HCT116 (cell line): Measurements from ENCODE around the gene HIRA. TPM values are rescaled to one million over a fixed set of nuclear protein-coding genes. Genes with fewer than 3 reads are reported as not detected.

Source experiments
- ATAC-seq: fragments of 200-7000 bp; cut with Tn5 transposase; 2 replicates; pipeline ENCODE4 v1.9.1; 2020; ENCODE audit warnings: mild to moderate bottlenecking, moderate library complexity
- BruUV-seq: library from RNA; stranded (reverse); fragments of 400-500 nt; replicated peaks from 2 replicates; lab custom pipeline; 2021; lab: Mats Ljungman, UMichigan
- CTCF ChIA-PET: fragments of 300-600 bp; sonication (Branson Sonifier 250); formaldehyde crosslinking; loops from one replicate; lab custom pipeline; 2021; ENCODE audit warnings: antibody characterized with exemption; lab: Charles Lee
- POLR2A ChIA-PET: fragments of 300-600, 350-600 bp; sonication (Branson Sonifier 250); formaldehyde crosslinking; loops from one replicate; lab custom pipeline; 2021; ENCODE audit warnings: antibody characterized with exemption; lab: Charles Lee
- RAD21 ChIA-PET, 2 experiments: fragments of 300-600 bp; sonication (Branson Sonifier 250); formaldehyde crosslinking; loops; one replicate each; lab custom pipeline; 2023; ENCODE audit warnings: low total read pairs in 2 of 2; ENCODE audit not compliant: uncharacterized antibody in 2 of 2, unreplicated experiment in 2 of 2, low non-redundant PET in 1 of 2; lab: Charles Lee
- DNase-seq: peaks from one replicate; pipeline ENCODE4 v3.0.0-alpha.2; 2010; ENCODE audit warnings: low read depth, low spot score
- H2AFZ ChIP-seq: fragments of 200-600 bp; shearing (Covaris generic), sonication (generic); 2 replicates; pipeline ENCODE4 v1.6.1; 2017; ENCODE audit warnings: low read depth, mixed run types, mixed read lengths, antibody characterized with exemption, low read length; ENCODE audit not compliant: poor library complexity, severe bottlenecking
- H3K27ac ChIP-seq: 2 replicates; pipeline ENCODE4 v1.5.1; 2012; ENCODE audit warnings: low read depth, low read length
- H3K27me3 ChIP-seq: fragments of 200-600 bp; sonication (generic); 2 replicates; pipeline ENCODE4 v1.6.1; 2016; ENCODE audit warnings: mixed run types, low read length, mixed read lengths; ENCODE audit not compliant: insufficient read depth
- H3K36me3 ChIP-seq, 2 experiments: fragments of 200-500 bp in 1 of 2; fragments of 200-600 bp in 1 of 2; sonication (Bioruptor generic) in 1 of 2; sonication (generic) in 1 of 2; 2 replicates each; pipeline versions ENCODE4 v1.5.1 to v1.6.1; 2014 to 2016; ENCODE audit warnings: low read length in 2 of 2, inconsistent platforms in 1 of 2, mixed read lengths in 1 of 2, mixed run types in 1 of 2; ENCODE audit not compliant: insufficient read depth in 2 of 2, control insufficient read depth in 1 of 2
- H3K4me1 ChIP-seq, 2 experiments: fragments of 200-600 bp in 1 of 2; sonication (generic) in 1 of 2; 2 replicates each; pipeline versions ENCODE4 v1.5.1 to v1.6.1; 2012 to 2017; ENCODE audit warnings: low read length in 2 of 2, inconsistent platforms in 1 of 2, mild to moderate bottlenecking in 1 of 2, mixed read lengths in 1 of 2, mixed run types in 1 of 2, moderate library complexity in 1 of 2; ENCODE audit not compliant: insufficient read depth in 2 of 2, control insufficient read depth in 1 of 2
- H3K4me2 ChIP-seq: fragments of 200-600 bp; sonication (generic); 2 replicates; pipeline ENCODE4 v1.6.1; 2017; ENCODE audit warnings: mixed run types, low read length, mixed read lengths
- H3K4me3 ChIP-seq, 2 experiments: fragments of 200-600 bp in 1 of 2; sonication (generic) in 1 of 2; replicated peaks in 1 of 2; 2 replicates each; pipeline ENCODE4 v1.5.1; 2011 to 2016; ENCODE audit warnings: low read length in 2 of 2, control low read depth in 1 of 2, low read depth in 1 of 2, mild to moderate bottlenecking in 1 of 2, mixed read lengths in 1 of 2, mixed run types in 1 of 2
- H3K79me2 ChIP-seq: fragments of 200-600 bp; sonication (generic); 2 replicates; pipeline ENCODE4 v1.6.1; 2017; ENCODE audit warnings: mild to moderate bottlenecking, mixed run types, low read length, moderate library complexity, mixed read lengths; ENCODE audit not compliant: insufficient read depth
- H3K9ac ChIP-seq: fragments of 200-600 bp; sonication (generic); 2 replicates; pipeline ENCODE4 v1.6.1; 2016; ENCODE audit warnings: low read length, mixed read lengths
- H3K9me2 ChIP-seq: fragments of 200-600 bp; sonication (generic), shearing (Covaris generic); 2 replicates; pipeline ENCODE4 v1.6.1; 2017; ENCODE audit warnings: mixed run types, mild to moderate bottlenecking, moderate library complexity; ENCODE audit not compliant: insufficient read depth
- H3K9me3 ChIP-seq, 2 experiments: fragments of 200-500 bp in 1 of 2; fragments of 200-600 bp in 1 of 2; sonication (Bioruptor generic) in 1 of 2; sonication (generic) in 1 of 2; 2 replicates each; pipeline ENCODE4 v1.6.1; 2014 to 2017; ENCODE audit warnings: low read length in 2 of 2, mixed read lengths in 2 of 2, inconsistent platforms in 1 of 2, low read depth in 1 of 2, mild to moderate bottlenecking in 1 of 2, mixed run types in 1 of 2, moderate library complexity in 1 of 2; ENCODE audit not compliant: control insufficient read depth in 1 of 2, insufficient read depth in 1 of 2
- H4K20me1 ChIP-seq: fragments of 200-600 bp; sonication (generic), shearing (Covaris generic); 2 replicates; pipeline ENCODE4 v1.6.1; 2017; ENCODE audit warnings: mixed run types, mild to moderate bottlenecking, moderate library complexity; ENCODE audit not compliant: insufficient read depth
- ATF3 ChIP-seq: IDR thresholded peaks from 2 replicates; pipeline ENCODE4 v1.6.1; 2012
- CEBPB ChIP-seq: IDR thresholded peaks from 2 replicates; pipeline ENCODE4 v1.6.1; 2012; ENCODE audit warnings: low read depth
- EGR1 ChIP-seq: IDR thresholded peaks from 2 replicates; pipeline ENCODE4 v1.6.1; 2012; ENCODE audit warnings: low read depth
- EZH2 ChIP-seq: fragments of 200-600 bp; sonication (generic); IDR thresholded peaks from 2 replicates; pipeline ENCODE4 v1.6.1; 2017; ENCODE audit warnings: antibody characterized with exemption, mixed run types
- EZH2phosphoT487 ChIP-seq: fragments of 200-600 bp; IDR thresholded peaks from 2 replicates; pipeline ENCODE4 v1.6.1; 2018; ENCODE audit warnings: antibody characterized with exemption, borderline replicate concordance
- FOSL1 ChIP-seq: IDR thresholded peaks from 2 replicates; pipeline ENCODE4 v1.6.1; 2012; ENCODE audit warnings: low read depth
- MAX ChIP-seq: IDR thresholded peaks from 2 replicates; pipeline ENCODE4 v1.6.1; 2012
- POLR2AphosphoS5 ChIP-seq: IDR thresholded peaks from 2 replicates; pipeline ENCODE4 v1.6.1; 2011; ENCODE audit warnings: mild to moderate bottlenecking, low read depth, low read length, moderate library complexity
- RAD21 ChIP-seq: IDR thresholded peaks from 2 replicates; pipeline ENCODE4 v1.6.1; 2012; ENCODE audit warnings: low read depth, mild to moderate bottlenecking
- REST ChIP-seq: IDR thresholded peaks from 2 replicates; pipeline ENCODE4 v1.6.1; 2012; ENCODE audit warnings: low read depth
- SIN3A ChIP-seq: IDR thresholded peaks from 2 replicates; pipeline ENCODE4 v1.6.1; 2012; ENCODE audit warnings: low read depth
- SRF ChIP-seq: IDR thresholded peaks from 2 replicates; pipeline ENCODE4 v1.6.1; 2012; ENCODE audit warnings: low read depth
- YY1 ChIP-seq: IDR thresholded peaks from 2 replicates; pipeline ENCODE4 v1.6.1; 2011; ENCODE audit warnings: low read length, low read depth, moderate library complexity, mild to moderate bottlenecking; ENCODE audit not compliant: insufficient replicate concordance; ENCODE audit errors: extremely low read depth
- ZBTB33 ChIP-seq: IDR thresholded peaks from 2 replicates; pipeline ENCODE4 v1.6.1; 2011; ENCODE audit warnings: mild to moderate bottlenecking, low read length, moderate library complexity; ENCODE audit not compliant: insufficient replicate concordance; ENCODE audit errors: extremely low read depth
- ZNF274 ChIP-seq: fragments of 200-500 bp; sonication (Bioruptor generic); IDR thresholded peaks from 2 replicates; pipeline ENCODE4 v1.6.1; 2014; ENCODE audit warnings: mild to moderate bottlenecking, low read depth, low read length, inconsistent platforms
- intact Hi-C: fragments of 100-400 bp; cut with micrococcal nuclease; formaldehyde crosslinking; loops from 2 replicates; pipeline ENCODE4 v1.10.0; 2022
- total RNA-seq: library from RNA; stranded (reverse); gene quantifications from one replicate; pipeline ENCODE4 v1.2.1, GENCODE V29; 2021; ENCODE audit not compliant: unreplicated experiment

HIRA gene
- total RNA-seq, 1 experiment from 2014 or later, result 30.6 TPM

GRCh38 chr22:19466848-19467752, 35.6 kb upstream of the HIRA start (continued):
- no peak for TF ChIP-seq FOSL1

- H3K27me3 ChIP-seq, result no peaks in the 10 kb centered on the region
- no TSS peak for BruUV-seq
- TF ChIP-seq FOSL1 (no peak), YY1 (no peak), EZH2phosphoT487 (no peak), EGR1 (no peak), REST (no peak), POLR2AphosphoS5 (no peak), ZNF274 (no peak), RAD21 (no peak), MAX (no peak), ATF3 (no peak), SIN3A (no peak), ZBTB33 (no peak), EZH2 (no peak), CEBPB (no peak), SRF (no peak)
These were observed 34.7 kb upstream of the HIRA start for GRCh38 chr22:19466126-19466716.

More at GRCh38 chr22:19466126-19466716, 34.7 kb upstream of the HIRA start:
- ChIA-PET POLR2A (interaction anchor here (1.1 kb wide), 1 partner anchor 13 kb away, joined by 3 read pairs; the partner anchor contains the start of gene CDC45), CTCF (no interaction called here), RAD21 (no interaction called here)
- no peak for DNase-seq
- H3K4me2 ChIP-seq, result no peak overlapping the region
- H3K36me3 ChIP-seq, result peaks cover 57 to 65% of the 10 kb centered on the region in 2 experiments
- H3K27ac ChIP-seq, result no peak overlapping the region
- H2AFZ ChIP-seq, result no peak overlapping the region
- ATAC-seq, result no peak
- intact Hi-C loops, result no loop called here
- H3K9ac ChIP-seq, result no peak overlapping the region
- no peak overlapping the region for H3K4me3 ChIP-seq
- H3K4me1 ChIP-seq, result no peaks in the 10 kb centered on the region
- H3K9me2 ChIP-seq, result no peaks in the 10 kb centered on the region
- H3K79me2 ChIP-seq, result peaks cover 21% of the 10 kb centered on the region
- H3K9me3 ChIP-seq, result no peaks in the 10 kb centered on the region
- no peaks in the 10 kb centered on the region for H4K20me1 ChIP-seq
